ENCODE results near the gene ZNRF3.

ZNRF3 gene

GRCh38 chr22:28953403-28953802 is 70.0 kb downstream of the ZNRF3 start:
- Histone ChIP-seq H3K27ac (no peak overlapping the region), H3K9me3 (ENCODE audit: severe bottlenecking) (peaks cover 2% of the 10 kb centered on the region), H3K27me3 (ENCODE audit: insufficient read depth, low read depth, severe bottlenecking) (no peaks in the 10 kb centered on the region), H3K36me3 (0 out of 2 replicates have a peak, but pooled peaks cover 2% of the 10 kb centered on the region), H3K4me3 (ENCODE audit: low read depth, low read length) (no peak overlapping the region)
- no peak for DNase-seq
- no peak for TF ChIP-seq CTCF (IDR thresholded peaks at IDR 0.05; ENCODE audit: low read depth, low read length)

- Histone ChIP-seq H3K9me3 (ENCODE audit: severe bottlenecking) (peaks cover 2% of the 10 kb centered on the region), H3K27me3 (ENCODE audit: insufficient read depth, low read depth, severe bottlenecking) (no peaks in the 10 kb centered on the region), H3K36me3 (0 out of 2 replicates have a peak, but pooled peaks cover 2% of the 10 kb centered on the region), H3K4me3 (ENCODE audit: low read depth, low read length) (no peak overlapping the region), H3K27ac (no peak overlapping the region)
- TF ChIP-seq CTCF (IDR thresholded peaks at IDR 0.05; ENCODE audit: low read depth, low read length) = no peak
- DNase-seq = no peak
Observed at GRCh38 chr22:28953976-28954880, 70.9 kb downstream of the ZNRF3 start.

- peaks cover 2% of the 10 kb centered on the region for H3K9me3 ChIP-seq (ENCODE audit: severe bottlenecking)
- H3K27me3 ChIP-seq (ENCODE audit: insufficient read depth, low read depth, severe bottlenecking) = no peaks in the 10 kb centered on the region
- H3K27ac ChIP-seq = no peak overlapping the region
- no peak for TF ChIP-seq CTCF (IDR thresholded peaks at IDR 0.05; ENCODE audit: low read depth, low read length)
- H3K4me3 ChIP-seq (ENCODE audit: low read depth, low read length) = no peak overlapping the region
- 0 out of 2 replicates have a peak, but pooled peaks cover 2% of the 10 kb centered on the region for H3K36me3 ChIP-seq
- no peak for DNase-seq
Observed at GRCh38 chr22:28955817-28956216, 72.4 kb downstream of the ZNRF3 start.

DNA sequence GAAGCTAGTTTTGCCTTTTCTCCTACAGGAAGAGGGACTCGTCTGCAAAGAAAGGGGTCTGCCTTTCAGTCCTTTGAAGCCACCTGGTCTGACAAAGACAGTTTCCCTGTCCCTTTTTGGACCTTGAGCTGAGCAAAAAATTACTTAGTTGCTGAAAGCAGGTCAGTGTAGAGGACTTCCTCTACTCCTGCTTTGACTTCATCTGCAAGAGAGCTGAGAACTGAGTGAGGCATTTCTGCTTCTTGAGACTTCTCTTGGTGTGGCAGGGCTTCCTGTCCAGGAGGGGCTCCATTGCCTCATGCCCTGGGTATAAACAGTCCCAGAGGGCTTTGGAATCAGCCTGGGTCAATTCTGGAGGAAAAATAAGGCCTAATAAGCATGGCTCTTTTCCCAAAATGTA is 73.1 kb downstream of the ZNRF3 start:
- TF ChIP-seq CTCF (IDR thresholded peaks at IDR 0.05; ENCODE audit: low read depth, low read length) = no peak
- H3K27ac ChIP-seq = no peak overlapping the region
- no peak overlapping the region for H3K4me3 ChIP-seq (ENCODE audit: low read depth, low read length)
- H3K9me3 ChIP-seq (ENCODE audit: severe bottlenecking) = peaks cover 2% of the 10 kb centered on the region
- no peaks in the 10 kb centered on the region for H3K27me3 ChIP-seq (ENCODE audit: insufficient read depth, low read depth, severe bottlenecking)
- no peak for DNase-seq
- H3K36me3 ChIP-seq = 0 out of 2 replicates have a peak, but pooled peaks cover 2% of the 10 kb centered on the region

DNA sequence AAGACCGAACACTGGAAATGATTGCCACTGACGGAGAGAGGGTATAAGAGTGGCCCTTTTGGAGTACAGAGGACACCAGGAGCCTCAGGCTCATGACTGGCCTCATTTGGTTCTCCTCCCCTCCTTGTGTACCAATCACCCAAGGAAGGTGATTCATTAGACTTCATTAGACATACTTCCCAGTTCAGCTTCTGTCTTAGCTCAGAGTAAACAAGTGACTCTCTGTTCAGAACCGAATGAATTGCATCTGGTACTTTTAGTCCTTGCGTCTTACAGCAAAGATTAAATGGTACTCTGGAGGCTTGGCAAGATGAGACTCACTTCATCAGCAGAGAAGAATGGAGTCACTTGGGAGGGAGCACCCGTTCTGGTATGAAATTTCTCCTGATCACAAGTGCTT is 75.2 kb downstream of the ZNRF3 start:
- H3K9me3 ChIP-seq (ENCODE audit: severe bottlenecking) = peaks cover 2% of the 10 kb centered on the region
- H3K4me3 ChIP-seq (ENCODE audit: low read depth, low read length) = no peak overlapping the region
- no peak for TF ChIP-seq CTCF (IDR thresholded peaks at IDR 0.05; ENCODE audit: low read depth, low read length)
- 0 out of 2 replicates have a peak, but pooled peaks cover 2% of the 10 kb centered on the region for H3K36me3 ChIP-seq
- H3K27ac ChIP-seq = no peak overlapping the region
- H3K27me3 ChIP-seq (ENCODE audit: insufficient read depth, low read depth, severe bottlenecking) = no peaks in the 10 kb centered on the region
- no peak for DNase-seq
